Effector memory CD8-positive, alpha-beta T cell (primary cell): ENCODE measurements around the gene CDR2L.
"Not testable (repeated sequence)": the region's sequence is repeated elsewhere in the genome, so short reads cannot be mapped to it uniquely, and the experiment has no call there.

Source experiments
- ATAC-seq: fragments of 150-1000 bp; cut with Tn5 transposase; replicated peaks from 2 replicates; pipeline ENCODE4 v1.10.0; 2021; ENCODE audit warnings: mild to moderate bottlenecking, moderate library complexity
- DNase-seq, 3 experiments: peaks; one replicate each; pipeline ENCODE4 v3.0.0; 2021
- H3K27ac Mint-ChIP-seq, 2 donors: one replicate each; pipeline ENCODE4 v1.8.0; 2022; ENCODE audit warnings: mild to moderate bottlenecking in 2 of 2, mixed read lengths in 2 of 2, moderate library complexity in 2 of 2
- H3K27me3 Mint-ChIP-seq, 2 donors: one replicate each; pipeline ENCODE4 v1.8.0; 2022; ENCODE audit warnings: mixed read lengths in 2 of 2
- H3K36me3 Mint-ChIP-seq: one replicate; pipeline ENCODE4 v1.8.0; 2022; ENCODE audit warnings: mild to moderate bottlenecking, moderate library complexity, mixed read lengths; ENCODE audit not compliant: insufficient read depth
- H3K4me1 Mint-ChIP-seq, 2 donors: one replicate each; pipeline ENCODE4 v1.8.0; 2022; ENCODE audit warnings: low read depth in 2 of 2, mixed read lengths in 2 of 2
- H3K4me3 Mint-ChIP-seq, 2 donors: one replicate each; pipeline ENCODE4 v1.8.0; 2022; ENCODE audit warnings: mild to moderate bottlenecking in 2 of 2, mixed read lengths in 2 of 2, moderate library complexity in 2 of 2
- H3K9me3 Mint-ChIP-seq, 2 donors: one replicate each; pipeline ENCODE4 v1.8.0; 2022; ENCODE audit warnings: mixed read lengths in 2 of 2

Gene CDR2L

DNA sequence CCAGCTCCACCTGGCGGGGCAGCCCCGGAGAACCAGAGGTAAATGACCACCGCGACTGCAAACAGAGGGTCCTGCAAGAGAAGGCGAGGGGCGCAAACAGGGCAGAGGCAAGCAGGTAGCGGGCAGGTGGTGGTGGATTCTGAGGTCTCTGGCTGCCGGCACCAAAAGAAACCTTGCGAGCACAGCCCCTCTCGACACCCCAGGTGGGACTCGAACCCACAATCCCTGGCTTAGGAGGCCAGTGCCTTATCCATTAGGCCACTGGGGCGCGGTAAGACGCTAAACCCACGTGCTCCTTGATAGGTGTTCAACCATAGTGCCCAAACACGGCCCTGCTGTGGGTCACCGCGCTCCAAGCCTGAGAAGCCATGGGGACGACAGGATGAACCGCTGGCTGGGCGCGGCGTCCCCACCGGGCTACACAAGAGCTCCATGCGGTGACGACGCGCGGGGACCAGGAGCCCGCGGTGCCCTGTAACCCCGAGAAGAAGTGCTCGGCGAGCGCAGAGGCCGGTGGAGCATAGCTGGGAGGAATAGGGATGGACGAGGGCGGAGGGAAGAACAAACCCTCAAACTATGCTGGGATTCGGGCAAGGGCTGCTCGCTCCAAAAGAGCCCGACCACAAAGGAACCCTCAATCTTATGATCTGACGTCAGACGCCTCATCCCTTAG, 46.9 kb downstream of the CDR2L start:
- Mint-ChIP-seq H3K4me1 (peaks cover 40 to 41% of the 10 kb centered on the region in 2 donors), H3K27ac (peak overlapping the region; percentile 100), H3K9me3 (no peaks in the 10 kb centered on the region), H3K4me3 (peak overlapping the region; percentile 94 to 98), H3K36me3 (peaks cover 69% of the 10 kb centered on the region), H3K27me3 (peaks cover 0 to 9% of the 10 kb centered on the region in 2 donors)
- peak; percentile 76 to 82 (median 78) for DNase-seq
- peak; percentile 50 for ATAC-seq

GRCh38 chr17:75036643-75037268, 49.3 kb downstream of the CDR2L start:
- H3K4me3 Mint-ChIP-seq: peak overlapping the region; percentile 77 to 98
- no peaks in the 10 kb centered on the region for H3K9me3 Mint-ChIP-seq
- peaks cover 0 to 9% of the 10 kb centered on the region in 2 donors for H3K27me3 Mint-ChIP-seq
- H3K4me1 Mint-ChIP-seq: peaks cover 40 to 41% of the 10 kb centered on the region in 2 donors
- ATAC-seq (peak; percentile 68), DNase-seq (peak; percentile 70 to 80 (median 73))
- H3K36me3 Mint-ChIP-seq: peaks cover 82% of the 10 kb centered on the region
- peak overlapping the region; percentile 91 to 93 for H3K27ac Mint-ChIP-seq

GRCh38 chr17:75039238-75039637, 51.8 kb downstream of the CDR2L start:
- H3K27me3 Mint-ChIP-seq: peaks cover 0 to 6% of the 10 kb centered on the region in 2 donors
- H3K9me3 Mint-ChIP-seq: no peaks in the 10 kb centered on the region
- no peak overlapping the region for H3K27ac Mint-ChIP-seq
- ATAC-seq (no peak), DNase-seq (no peak)
- H3K4me1 Mint-ChIP-seq: peaks cover 21% of the 10 kb centered on the region in 2 donors
- H3K36me3 Mint-ChIP-seq: peaks cover 63% of the 10 kb centered on the region
- H3K4me3 Mint-ChIP-seq: no peak overlapping the region

- Mint-ChIP-seq H3K36me3 (peaks cover 46% of the 10 kb centered on the region), H3K4me1 (peaks cover 17 to 22% of the 10 kb centered on the region in 2 donors), H3K27ac (no peak overlapping the region), H3K27me3 (no peaks in the 10 kb centered on the region), H3K9me3 (no peaks in the 10 kb centered on the region), H3K4me3 (no peak overlapping the region)
- ATAC-seq: no peak
- DNase-seq: no peak
Observed at GRCh38 chr17:75041656-75042280, 54.3 kb downstream of the CDR2L start.

- peaks cover 39% of the 10 kb centered on the region for H3K36me3 Mint-ChIP-seq
- not testable (repeated sequence) for ATAC-seq, DNase-seq, H3K27ac Mint-ChIP-seq, H3K27me3 Mint-ChIP-seq, H3K9me3 Mint-ChIP-seq, H3K4me3 Mint-ChIP-seq
- peaks cover 21 to 31% of the 10 kb centered on the region in 2 donors for H3K4me1 Mint-ChIP-seq
Observed at GRCh38 chr17:75043789-75044188, 56.4 kb downstream of the CDR2L start.

GRCh38 chr17:75044716-75045115, 57.3 kb downstream of the CDR2L start:
- H3K36me3 Mint-ChIP-seq: peaks cover 33% of the 10 kb centered on the region
- H3K27me3 Mint-ChIP-seq: no peaks in the 10 kb centered on the region
- no peak for ATAC-seq
- peaks cover 21 to 38% of the 10 kb centered on the region in 2 donors for H3K4me1 Mint-ChIP-seq
- DNase-seq: no peak
- no peaks in the 10 kb centered on the region for H3K9me3 Mint-ChIP-seq
- H3K27ac Mint-ChIP-seq: peak overlapping the region in 1 of 2 donors; percentile 78
- peak overlapping the region in 1 of 2 donors; percentile 56 for H3K4me3 Mint-ChIP-seq

- peak overlapping the region; percentile 95 to 100 for H3K4me3 Mint-ChIP-seq
- H3K36me3 Mint-ChIP-seq: peaks cover 30% of the 10 kb centered on the region
- H3K4me1 Mint-ChIP-seq: peaks cover 21 to 38% of the 10 kb centered on the region in 2 donors
- DNase-seq, ATAC-seq, H3K9me3 Mint-ChIP-seq, H3K27me3 Mint-ChIP-seq: not testable (repeated sequence)
- peak overlapping the region; percentile 90 to 97 for H3K27ac Mint-ChIP-seq
Observed at GRCh38 chr17:75045946-75046406, 58.5 kb downstream of the CDR2L start.

DNA sequence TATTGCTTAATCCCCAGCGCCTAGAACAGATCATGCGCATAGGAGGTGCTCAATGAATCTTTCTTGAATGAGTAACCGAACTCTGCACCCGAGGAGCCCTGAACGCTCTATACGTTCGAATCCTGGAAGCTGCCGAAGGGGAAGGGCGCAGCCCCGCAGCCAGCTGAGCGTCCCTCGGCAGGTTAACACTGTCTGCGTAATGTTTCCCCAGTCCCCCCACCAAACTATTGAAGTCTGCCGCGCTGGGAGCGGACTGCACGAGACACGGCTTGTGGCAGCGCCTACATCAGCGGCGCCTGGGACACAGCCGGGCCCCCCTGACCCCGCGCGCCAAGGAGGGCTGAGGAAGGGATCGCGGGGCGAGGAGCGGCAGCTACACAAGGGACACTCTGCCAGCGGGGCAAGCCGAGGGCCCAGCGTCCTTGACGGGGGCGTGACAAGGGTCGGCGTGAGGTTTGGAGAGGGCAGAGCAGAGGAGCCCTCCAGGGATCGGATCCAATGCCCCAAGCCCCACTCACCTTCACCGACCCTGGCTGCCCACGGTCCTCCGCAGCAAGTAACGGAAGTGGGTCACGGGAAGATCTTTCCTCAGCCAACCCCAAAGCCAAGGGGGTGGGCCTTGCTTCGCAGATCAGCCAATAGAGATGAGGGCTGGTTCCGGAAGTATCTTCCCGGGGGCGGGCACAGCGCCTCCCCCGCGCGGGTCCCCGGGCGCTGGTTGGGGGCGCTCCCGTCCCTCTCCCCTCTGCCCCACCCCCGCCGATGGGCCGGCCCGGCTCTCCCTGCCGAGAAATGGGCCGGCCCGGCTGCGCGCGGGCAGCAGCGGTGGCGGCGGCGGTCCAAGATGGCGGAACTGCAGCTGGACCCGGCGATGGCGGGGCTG, 59.2 kb downstream of the CDR2L start, which contains the start of the genes ATP5PD and KCTD2:
TSS of gene ATP5PD (minus strand) at position 563 of the 883 bp plus-strand sequence. CDS start 4,319 bp downstream, outside the sequence.
TSS of gene KCTD2 (plus strand) at position 819 of the 883 bp plus-strand sequence. CDS start at position 845, 26 bp downstream.
- H3K27ac Mint-ChIP-seq: peak within 1 kb of the TSS; percentile 95 to 97
- peaks cover 21 to 38% of the 10 kb centered on the region in 2 donors for H3K4me1 Mint-ChIP-seq
- H3K27me3 Mint-ChIP-seq: no peaks in the 10 kb centered on the region
- ATAC-seq: peak; percentile 91
- H3K4me3 Mint-ChIP-seq: peak within 1 kb of the TSS; percentile 95 to 100
- H3K9me3 Mint-ChIP-seq: no peaks in the 10 kb centered on the region
- peak; percentile 91 to 92 (median 91) for DNase-seq
- peaks cover 31% of the 10 kb centered on the region for H3K36me3 Mint-ChIP-seq

- no peaks in the 10 kb centered on the region for H3K27me3 Mint-ChIP-seq
- H3K9me3 Mint-ChIP-seq: no peaks in the 10 kb centered on the region
- ATAC-seq (peak; percentile 3), DNase-seq (peak in 1 of 3 experiments; percentile 23)
- H3K27ac Mint-ChIP-seq: peak overlapping the region; percentile 94 to 95
- peaks cover 38% of the 10 kb centered on the region for H3K36me3 Mint-ChIP-seq
- peaks cover 21 to 38% of the 10 kb centered on the region in 2 donors for H3K4me1 Mint-ChIP-seq
- peak overlapping the region; percentile 95 to 100 for H3K4me3 Mint-ChIP-seq
Observed at GRCh38 chr17:75047398-75048098, 60.1 kb downstream of the CDR2L start.

GRCh38 chr17:75048249-75048878, 60.9 kb downstream of the CDR2L start:
- no peak for ATAC-seq
- peaks cover 44% of the 10 kb centered on the region for H3K36me3 Mint-ChIP-seq
- H3K9me3 Mint-ChIP-seq: no peaks in the 10 kb centered on the region
- no peaks in the 10 kb centered on the region for H3K27me3 Mint-ChIP-seq
- peak overlapping the region; percentile 95 to 100 for H3K4me3 Mint-ChIP-seq
- H3K27ac Mint-ChIP-seq: peak overlapping the region; percentile 94 to 95
- DNase-seq: no peak
- peaks cover 21 to 38% of the 10 kb centered on the region in 2 donors for H3K4me1 Mint-ChIP-seq

- no peak for ATAC-seq
- Mint-ChIP-seq H3K27me3 (no peaks in the 10 kb centered on the region), H3K9me3 (no peaks in the 10 kb centered on the region), H3K4me1 (peaks cover 21 to 38% of the 10 kb centered on the region in 2 donors), H3K27ac (no peak overlapping the region), H3K36me3 (peaks cover 51% of the 10 kb centered on the region), H3K4me3 (no peak overlapping the region)
- DNase-seq: no peak
Observed at GRCh38 chr17:75049057-75049456, 61.6 kb downstream of the CDR2L start.

DNA sequence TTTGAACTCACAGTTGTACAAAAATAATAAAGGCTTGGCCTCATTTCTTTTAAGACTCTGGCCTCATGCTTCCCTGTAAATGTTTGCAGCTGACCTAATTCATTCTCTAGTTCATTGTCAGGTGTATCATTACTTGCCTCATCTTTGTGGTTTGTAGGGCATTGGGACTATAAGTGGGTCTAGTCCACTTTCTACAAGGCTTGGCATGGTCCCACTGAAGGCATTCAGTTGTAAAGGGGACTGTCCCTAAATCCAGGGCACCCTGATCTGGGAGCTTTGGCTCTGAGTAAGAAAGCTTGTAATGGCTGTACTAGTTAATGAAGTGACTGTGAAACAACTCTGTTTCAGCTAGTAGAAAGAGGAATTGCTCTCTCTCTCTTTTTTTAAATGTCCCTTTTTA, 62.3 kb downstream of the CDR2L start:
- no peak for DNase-seq
- H3K4me1 Mint-ChIP-seq: peaks cover 21 to 34% of the 10 kb centered on the region in 2 donors
- no peak overlapping the region for H3K27ac Mint-ChIP-seq
- H3K27me3 Mint-ChIP-seq: no peaks in the 10 kb centered on the region
- peaks cover 51% of the 10 kb centered on the region for H3K36me3 Mint-ChIP-seq
- no peak for ATAC-seq
- H3K4me3 Mint-ChIP-seq: no peak overlapping the region
- H3K9me3 Mint-ChIP-seq: no peaks in the 10 kb centered on the region
